Mesendoderm (in vitro differentiated cells): ENCODE results near the gene SH3GLB2.

Source experiments
- DNase-seq: peaks from one replicate; pipeline ENCODE4 v3.0.0; 2013
- H2AK5ac ChIP-seq: 2 replicates; pipeline ENCODE4 v1.6.1; 2013; ENCODE audit warnings: low read length, inconsistent platforms
- H2BK120ac ChIP-seq: 2 replicates; pipeline ENCODE4 v1.6.1; 2013; ENCODE audit warnings: low read depth, mild to moderate bottlenecking, low read length, moderate library complexity, mixed read lengths
- H2BK15ac ChIP-seq: replicated peaks from 2 replicates; pipeline ENCODE4 v1.6.1; 2013; ENCODE audit warnings: low read depth, mild to moderate bottlenecking, moderate library complexity
- H2BK5ac ChIP-seq: 2 replicates; pipeline ENCODE4 v1.6.1; 2013; ENCODE audit warnings: low read length, inconsistent platforms
- H3K18ac ChIP-seq: 2 replicates; pipeline ENCODE4 v1.6.1; 2013; ENCODE audit warnings: mild to moderate bottlenecking, low read length, mixed read lengths
- H3K23ac ChIP-seq: one replicate; pipeline ENCODE4 v1.6.1; 2013; ENCODE audit warnings: low read length
- H3K27ac ChIP-seq: 2 replicates; pipeline ENCODE4 v1.5.1; 2013; ENCODE audit warnings: low read depth, mild to moderate bottlenecking, inconsistent platforms, low read length, moderate library complexity
- H3K27me3 ChIP-seq: 2 replicates; pipeline ENCODE4 v1.6.1; 2013; ENCODE audit warnings: low read length, control low read depth, mild to moderate bottlenecking, inconsistent platforms; ENCODE audit not compliant: insufficient read depth, poor library complexity
- H3K36me3 ChIP-seq: 2 replicates; pipeline ENCODE4 v1.6.1; 2013; ENCODE audit warnings: low read length, inconsistent platforms; ENCODE audit not compliant: control insufficient read depth, insufficient read depth
- H3K4ac ChIP-seq: one replicate; pipeline ENCODE4 v1.6.1; 2013; ENCODE audit warnings: low read depth, mild to moderate bottlenecking, low read length, moderate library complexity
- H3K4me1 ChIP-seq: 2 replicates; pipeline ENCODE4 v1.6.1; 2013; ENCODE audit warnings: low read depth, low read length, inconsistent platforms; ENCODE audit not compliant: control insufficient read depth
- H3K4me2 ChIP-seq: 2 replicates; pipeline ENCODE4 v1.6.1; 2013; ENCODE audit warnings: low read length
- H3K4me3 ChIP-seq: 2 replicates; pipeline ENCODE4 v1.5.1; 2013; ENCODE audit warnings: mild to moderate bottlenecking, low read length
- H3K56ac ChIP-seq: one replicate; pipeline ENCODE4 v1.6.1; 2013; ENCODE audit warnings: low read length
- H3K79me1 ChIP-seq: 2 replicates; pipeline ENCODE4 v1.6.1; 2013; ENCODE audit warnings: low read length, inconsistent platforms
- H3K79me2 ChIP-seq: 2 replicates; pipeline ENCODE4 v1.6.1; 2013; ENCODE audit warnings: mild to moderate bottlenecking, low read length; ENCODE audit not compliant: control insufficient read depth, insufficient read depth
- H3K9ac ChIP-seq: 2 replicates; pipeline ENCODE4 v1.6.1; 2013; ENCODE audit warnings: low read length, inconsistent platforms
- H4K5ac ChIP-seq: one replicate; pipeline ENCODE4 v1.6.1; 2013; ENCODE audit warnings: low read length
- H4K8ac ChIP-seq: one replicate; pipeline ENCODE4 v1.6.1; 2013; ENCODE audit warnings: low read depth, mild to moderate bottlenecking, control low read depth, low read length, moderate library complexity
- WGBS: extraction: QIAGEN DNeasy Blood & Tissue Kit; methylation state at CpG from one replicate; pipeline ENCODE4 v1.1.7; 2013; ENCODE audit warnings: low lambda C conversion rate, missing lambda C conversion rate; ENCODE audit not compliant: insufficient coverage; ENCODE audit errors: extremely low coverage; 5-methylcytosine and 5-hydroxymethylcytosine counted together

The SH3GLB2 gene

GRCh38 chr9:129042016-129042415 lies 13.9 kb upstream of the SH3GLB2 start:
- no peak overlapping the region for H3K4me3 ChIP-seq
- no peaks in the 10 kb centered on the region for H3K27me3 ChIP-seq
- no peak overlapping the region for H3K9ac ChIP-seq
- no peak overlapping the region for H2BK5ac ChIP-seq
- H3K4me1 ChIP-seq, result no peaks in the 10 kb centered on the region
- H3K56ac ChIP-seq, result no peak overlapping the region
- H3K36me3 ChIP-seq, result peaks cover 2% of the 10 kb centered on the region
- H3K4ac ChIP-seq, result no peak overlapping the region
- no peak overlapping the region for H3K4me2 ChIP-seq
- H2BK15ac ChIP-seq, result no peak overlapping the region
- no peak overlapping the region for H3K27ac ChIP-seq
- DNase-seq, result no peak
- no peak overlapping the region for H2BK120ac ChIP-seq
- H2AK5ac ChIP-seq, result no peak overlapping the region
- no peak overlapping the region for H4K8ac ChIP-seq
- H3K23ac ChIP-seq, result no peak overlapping the region
- H3K18ac ChIP-seq, result no peak overlapping the region
- WGBS, result no CpG with 5 or more reads among the region's 16 CpGs
- peaks cover 15% of the 10 kb centered on the region for H3K79me1 ChIP-seq
- H3K79me2 ChIP-seq, result peaks cover 6% of the 10 kb centered on the region
- H4K5ac ChIP-seq, result no peak overlapping the region

GRCh38 chr9:129040113-129040643 lies 12.0 kb upstream of the SH3GLB2 start:
- no peak overlapping the region for H3K56ac ChIP-seq
- no peak overlapping the region for H2BK5ac ChIP-seq
- no peaks in the 10 kb centered on the region for H3K27me3 ChIP-seq
- WGBS, result no CpG with 5 or more reads among the region's 12 CpGs
- no peaks in the 10 kb centered on the region for H3K4me1 ChIP-seq
- H3K23ac ChIP-seq, result no peak overlapping the region
- peaks cover 6% of the 10 kb centered on the region for H3K79me2 ChIP-seq
- H4K8ac ChIP-seq, result no peak overlapping the region
- H3K4me3 ChIP-seq, result no peak overlapping the region
- H2BK15ac ChIP-seq, result no peak overlapping the region
- no peak overlapping the region for H2AK5ac ChIP-seq
- peaks cover 16% of the 10 kb centered on the region for H3K79me1 ChIP-seq
- no peak overlapping the region for H3K18ac ChIP-seq
- H3K36me3 ChIP-seq, result peaks cover 2% of the 10 kb centered on the region
- H2BK120ac ChIP-seq, result no peak overlapping the region
- no peak overlapping the region for H3K4me2 ChIP-seq
- H4K5ac ChIP-seq, result no peak overlapping the region
- no peak for DNase-seq
- H3K9ac ChIP-seq, result no peak overlapping the region
- no peak overlapping the region for H3K4ac ChIP-seq
- no peak overlapping the region for H3K27ac ChIP-seq

- Histone ChIP-seq H3K79me2 (peaks cover 6% of the 10 kb centered on the region), H3K4ac (no peak overlapping the region), H3K79me1 (peaks cover 16% of the 10 kb centered on the region), H3K9ac (no peak overlapping the region), H2BK5ac (no peak overlapping the region), H3K36me3 (peaks cover 2% of the 10 kb centered on the region), H4K8ac (no peak overlapping the region), H3K27me3 (no peaks in the 10 kb centered on the region), H4K5ac (no peak overlapping the region), H3K56ac (peak overlapping the region; percentile 42), H2AK5ac (no peak overlapping the region), H3K27ac (no peak overlapping the region), H3K18ac (no peak overlapping the region), H3K23ac (no peak overlapping the region), H3K4me2 (no peak overlapping the region), H2BK120ac (no peak overlapping the region), H3K4me1 (no peaks in the 10 kb centered on the region), H3K4me3 (no peak overlapping the region), H2BK15ac (no peak overlapping the region)
- no CpG with 5 or more reads among the region's 8 CpGs for WGBS
- no peak for DNase-seq
Measured at GRCh38 chr9:129038109-129038852, 10.2 kb upstream of the SH3GLB2 start.

- Histone ChIP-seq H3K23ac (no peak overlapping the region), H3K27me3 (no peaks in the 10 kb centered on the region), H3K4ac (no peak overlapping the region), H3K79me1 (peaks cover 16% of the 10 kb centered on the region), H2AK5ac (no peak overlapping the region), H4K5ac (no peak overlapping the region), H3K4me3 (no peak overlapping the region), H3K36me3 (peaks cover 2% of the 10 kb centered on the region), H3K4me1 (no peaks in the 10 kb centered on the region), H3K79me2 (peaks cover 6% of the 10 kb centered on the region), H4K8ac (no peak overlapping the region), H3K56ac (peak overlapping the region; percentile 42), H2BK15ac (no peak overlapping the region), H3K18ac (no peak overlapping the region), H3K4me2 (no peak overlapping the region), H2BK120ac (no peak overlapping the region), H3K9ac (peak overlapping the region; percentile 86), H2BK5ac (no peak overlapping the region), H3K27ac (no peak overlapping the region)
- no CpG with 5 or more reads among the region's 6 CpGs for WGBS
- DNase-seq, result no peak
Measured at GRCh38 chr9:129037767-129038098, 9.6 kb upstream of the SH3GLB2 start.

- Histone ChIP-seq H3K27me3 (no peaks in the 10 kb centered on the region), H3K4me3 (peak overlapping the region; percentile 79), H2AK5ac (no peak overlapping the region), H3K18ac (no peak overlapping the region), H2BK5ac (no peak overlapping the region), H3K4me2 (peak overlapping the region; percentile 90), H3K4ac (no peak overlapping the region), H2BK120ac (no peak overlapping the region), H3K27ac (no peak overlapping the region), H3K9ac (peak overlapping the region; percentile 86), H3K36me3 (peaks cover 2% of the 10 kb centered on the region), H3K23ac (peak overlapping the region; percentile 89), H4K5ac (no peak overlapping the region), H2BK15ac (no peak overlapping the region), H3K79me2 (peaks cover 6% of the 10 kb centered on the region), H3K79me1 (peaks cover 16% of the 10 kb centered on the region), H3K56ac (peak overlapping the region; percentile 94), H3K4me1 (no peaks in the 10 kb centered on the region), H4K8ac (no peak overlapping the region)
- no CpG with 5 or more reads among the region's 32 CpGs for WGBS
- no peak for DNase-seq
Measured at GRCh38 chr9:129036923-129037766, 9.0 kb upstream of the SH3GLB2 start.
